C4-2B (cell line): ENCODE measurements around the gene BLNK.

Experiments
- ZFX ChIP-seq: fragments of 450-650 bp; IDR thresholded peaks from 2 replicates; pipeline ENCODE4 v1.6.1; 2017
- TF ChIP-seq, protein P1 (sequence below): fragments of 450-650 bp; conservative IDR thresholded peaks from 2 replicates; pipeline ENCODE4 v1.5.1; 2017; ENCODE audit warnings: mild to moderate bottlenecking

DNA sequence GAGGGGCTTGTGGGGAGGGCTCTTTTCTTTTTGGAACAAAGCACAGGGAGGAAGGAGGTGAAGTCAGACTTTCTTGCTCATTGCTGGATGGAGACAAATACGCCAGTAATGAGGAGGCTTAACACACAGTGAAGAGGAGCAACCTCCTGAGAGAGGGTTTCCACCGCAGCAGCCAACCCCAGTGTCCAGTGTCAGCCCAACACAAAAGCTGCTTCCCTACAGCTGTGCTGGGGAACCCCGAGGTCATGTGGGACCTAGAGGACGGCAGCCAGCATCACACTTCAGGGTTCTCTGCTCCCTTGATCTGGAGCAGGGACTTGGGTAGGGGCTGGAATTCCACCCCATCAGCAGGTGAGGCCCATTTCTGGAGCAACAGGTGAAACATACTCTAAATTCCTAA lies 7.7 kb downstream of the BLNK start:
- TF ChIP-seq, protein P1, sequence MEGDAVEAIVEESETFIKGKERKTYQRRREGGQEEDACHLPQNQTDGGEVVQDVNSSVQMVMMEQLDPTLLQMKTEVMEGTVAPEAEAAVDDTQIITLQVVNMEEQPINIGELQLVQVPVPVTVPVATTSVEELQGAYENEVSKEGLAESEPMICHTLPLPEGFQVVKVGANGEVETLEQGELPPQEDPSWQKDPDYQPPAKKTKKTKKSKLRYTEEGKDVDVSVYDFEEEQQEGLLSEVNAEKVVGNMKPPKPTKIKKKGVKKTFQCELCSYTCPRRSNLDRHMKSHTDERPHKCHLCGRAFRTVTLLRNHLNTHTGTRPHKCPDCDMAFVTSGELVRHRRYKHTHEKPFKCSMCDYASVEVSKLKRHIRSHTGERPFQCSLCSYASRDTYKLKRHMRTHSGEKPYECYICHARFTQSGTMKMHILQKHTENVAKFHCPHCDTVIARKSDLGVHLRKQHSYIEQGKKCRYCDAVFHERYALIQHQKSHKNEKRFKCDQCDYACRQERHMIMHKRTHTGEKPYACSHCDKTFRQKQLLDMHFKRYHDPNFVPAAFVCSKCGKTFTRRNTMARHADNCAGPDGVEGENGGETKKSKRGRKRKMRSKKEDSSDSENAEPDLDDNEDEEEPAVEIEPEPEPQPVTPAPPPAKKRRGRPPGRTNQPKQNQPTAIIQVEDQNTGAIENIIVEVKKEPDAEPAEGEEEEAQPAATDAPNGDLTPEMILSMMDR = no peak
- TF ChIP-seq ZFX = no peak
